Measurements from ENCODE around the gene NINL. TPM values are rescaled to one million over a fixed set of nuclear protein-coding genes. Genes with fewer than 3 reads are reported as not detected.

The NINL gene
- total and polyA plus RNA-seq, 2 of the 8 experiments (the other 6 are each of a cell fraction or from before 2014, with no cell fraction given) = 15.3 to 30.0 TPM

GRCh38 chr20:25477014-25477882 is 108.1 kb downstream of the NINL start:
- H3K79me1 ChIP-seq (ENCODE audit: low read depth, low read length) = no peaks in the 10 kb centered on the region
- H2AK5ac ChIP-seq (ENCODE audit: low read depth, low read length) = no peak overlapping the region
- ChIA-PET CTCF (ENCODE audit: partially characterized antibody) (interaction anchor here (1.0 to 5.0 kb wide), 6 partner anchors 7 to 182 kb away, joined by 3 to 25 read pairs (median 4); no protein-coding TSS in a partner anchor), POLR2A (ENCODE audit: partially characterized antibody) (interaction anchor here (0.6 kb wide), 1 partner anchor 15 kb away, joined by 3 read pairs; no protein-coding TSS in a partner anchor)
- no peak overlapping the region for H2BK12ac ChIP-seq (ENCODE audit: low read depth, low read length)
- WGBS, 2 experiments (ENCODE audit: extremely low coverage in 1 of 2, insufficient coverage in 1 of 2, insufficient read length in 1 of 2, insufficient replicate concordance in 2 of 2, low coverage in 1 of 2, low lambda C conversion rate in 2 of 2, missing lambda C conversion rate in 1 of 2) = 94% methylated on average over 28 of the region's 28 CpGs; no CpG with 5 or more reads in 1 of the 2 experiments
- no peak overlapping the region for H3K18ac ChIP-seq (ENCODE audit: extremely low read depth, low read length)
- no peak overlapping the region for H2BK20ac ChIP-seq (ENCODE audit: low read length)
- no peak overlapping the region for H3K23ac ChIP-seq (ENCODE audit: insufficient read length)
- no peak overlapping the region for H3K14ac ChIP-seq (ENCODE audit: insufficient read length)
- H4K5ac ChIP-seq (ENCODE audit: insufficient read length, low read depth, low read length) = no peak overlapping the region
- no peak overlapping the region for H2BK15ac ChIP-seq (ENCODE audit: low read length)
- H4K91ac ChIP-seq (replicated peaks; ENCODE audit: insufficient read length, low read length) = no peak overlapping the region
- H3K9ac ChIP-seq (replicated peaks in 1 of 4; ENCODE audit: extremely low read depth in 1 of 4, low read depth in 3 of 4, low read length in 3 of 4) = no peak overlapping the region
- no peak overlapping the region for H3K4ac ChIP-seq (replicated peaks; ENCODE audit: insufficient read length, low read depth, low read length)
- no peaks in the 10 kb centered on the region for H3K9me3 ChIP-seq (ENCODE audit: insufficient read depth in 2 of 2, low read depth in 1 of 2, low read length in 1 of 2)
- H2BK5ac ChIP-seq (ENCODE audit: low read depth, low read length) = no peak overlapping the region
- no peaks in the 10 kb centered on the region for H3K79me2 ChIP-seq (ENCODE audit: control insufficient read depth in 1 of 2, insufficient read depth in 2 of 2, low read length in 2 of 2)
- no peak overlapping the region for H2BK120ac ChIP-seq (replicated peaks; ENCODE audit: low read depth, low read length)
- no peaks in the 10 kb centered on the region for H3K4me1 ChIP-seq (replicated peaks in 1 of 4; ENCODE audit: control insufficient read depth in 3 of 4, insufficient read depth in 4 of 4, low read length in 3 of 4)
- peaks cover 0 to 29% (median 15%) of the 10 kb centered on the region in 4 experiments; a peak in 7 of 8 replicates for H3K36me3 ChIP-seq (ENCODE audit: control insufficient read depth in 2 of 4, insufficient read depth in 4 of 4, low read length in 3 of 4)
- H3K56ac ChIP-seq (replicated peaks; ENCODE audit: insufficient read length, low read depth, low read length) = no peak overlapping the region
- no peaks in the 10 kb centered on the region for H3K23me2 ChIP-seq (ENCODE audit: low read depth, low read length)
- FAIRE-seq = no peak
- no peak overlapping the region for H3K27ac ChIP-seq (ENCODE audit: low read depth, low read length)
- H3K4me2 ChIP-seq (ENCODE audit: insufficient read depth in 1 of 2, low read depth in 2 of 2, low read length in 2 of 2) = no peak overlapping the region
- DNase-seq (ENCODE audit: low read depth in 1 of 2, low spot score in 2 of 2) = no peak
- peak overlapping the region; percentile 83; the same call in 1 of the 2 replicates for H4K8ac ChIP-seq (ENCODE audit: extremely low read depth, insufficient read depth, low read length)
- no peaks in the 10 kb centered on the region for H3K27me3 ChIP-seq (replicated peaks in 1 of 4; ENCODE audit: control insufficient read depth in 3 of 4, extremely low read depth in 1 of 4, insufficient read depth in 3 of 4, low read length in 3 of 4)
- no peak overlapping the region for H3K4me3 ChIP-seq (ENCODE audit: extremely low read depth in 1 of 4, insufficient read depth in 2 of 4, low read depth in 3 of 4, low read length in 4 of 4)
- no peak overlapping the region for H2AFZ ChIP-seq (ENCODE audit: low read length)
- peaks cover 0 to 5% of the 10 kb centered on the region in 2 experiments for H4K20me1 ChIP-seq (replicated peaks in 1 of 2; ENCODE audit: control insufficient read depth in 1 of 2, insufficient read depth in 2 of 2, low read length in 2 of 2)
